Pancreas (tissue), 10 donors: ENCODE data around the gene CD59. TPM values are rescaled to one million over a fixed set of nuclear protein-coding genes. Genes with fewer than 3 reads are reported as not detected.

ENCODE experiments used
- ATAC-seq, 4 donors: fragments of 200-7000 bp; cut with Tn5 transposase; one replicate each; pipeline versions ENCODE4 v1.8.0 to v1.9.1; 2020; ENCODE audit warnings: mild to moderate bottlenecking in 4 of 4, moderate library complexity in 4 of 4
- DNase-seq, 6 donors: peaks; one replicate each; pipeline ENCODE4 v3.0.0-alpha.2; 2020
- FAIRE-seq: peaks from 2 replicates; lab custom pipeline; 2012; peaks lifted over from hg19 to GRCh38; lab: Jason Lieb, UNC
- H3K27ac ChIP-seq, 4 donors: fragments of 200-600 bp; sonication (generic); 1 replicate in 3 of 4; 2 replicates in 1 of 4; pipeline versions ENCODE4 v1.5.0 to v1.8.0; 2020
- H3K27me3 ChIP-seq, 4 donors: fragments of 200-600 bp; one replicate each; pipeline ENCODE4 v1.8.0; 2021
- H3K36me3 ChIP-seq, 3 donors: fragments of 200-600 bp; sonication (generic) in 1 of 3; one replicate each; pipeline versions ENCODE4 v1.5.0 to v1.8.0; 2020 to 2021
- H3K4me1 ChIP-seq, 3 donors: fragments of 200-600 bp; one replicate each; pipeline ENCODE4 v1.8.0; 2021
- H3K4me3 ChIP-seq, 4 donors: fragments of 200-600 bp; sonication (generic) in 2 of 4; one replicate each; pipeline versions ENCODE4 v1.5.0 to v1.8.0; 2020 to 2021
- H3K9me3 ChIP-seq, 4 donors: fragments of 200-600 bp; one replicate each; pipeline ENCODE4 v1.8.0; 2021
- WGBS, 2 donors: extraction: QIAGEN DNeasy Blood & Tissue Kit; methylation state at CpG; one replicate each; pipeline ENCODE4 v1.1.7; 2013; 5-methylcytosine and 5-hydroxymethylcytosine counted together
- intact Hi-C, 3 donors: fragments of 100-400 bp; cut with DNase I; formaldehyde crosslinking; loops; one replicate each; pipeline versions ENCODE4 v1.11.1 to v1.14.2; 2022
- polyA plus RNA-seq, 2 donors: library from polyadenylated mRNA; stranded (reverse); fragments of 200-250 nt; gene quantifications; one replicate each; pipeline ENCODE4 v1.2.3, GENCODE V29; 2013
- total RNA-seq, 6 donors: library from RNA; stranded (reverse); fragmentation: NEBNext Ultra II Directional in 4 of 6; extraction: Animal tissue kit (Norgen Biotek cat#: 25700) in 4 of 6; gene quantifications; one replicate each; pipeline versions ENCODE4 v1.2.1 to v1.2.4, GENCODE V29; 2021 to 2023
- TF ChIP-seq, protein P1 (sequence below), 4 donors: fragments of 200-600 bp; sonication (generic) in 3 of 4; IDR thresholded peaks; one replicate each; pipeline versions ENCODE4 v1.5.0 to v1.8.0; 2021; ENCODE audit warnings: antibody characterized with exemption in 4 of 4
- donor health status: healthy with polysubstance abuse.
- donor health status: DM: no; HTN: no; CAD: no; lungs with moderate emphysema.
- donor health status: DM: no; HTN: no; CAD: no.
- donor health status: control.
- donor health status: control.
- donor health status: Bipolar disorder and iron deficiency.
- donor health status: DM: yes; HTN: yes; CAD: no.
- donor health status: DM: no; HTN: no; CAD: no.
- donor health status: DM: no; HTN: no; CAD: no.
- donor health status: DM: yes; HTN: yes; CAD: no.

CD59 gene
- total and polyA plus RNA-seq, 8 donors, result 44.4 to 495 (median 170) TPM

DNA sequence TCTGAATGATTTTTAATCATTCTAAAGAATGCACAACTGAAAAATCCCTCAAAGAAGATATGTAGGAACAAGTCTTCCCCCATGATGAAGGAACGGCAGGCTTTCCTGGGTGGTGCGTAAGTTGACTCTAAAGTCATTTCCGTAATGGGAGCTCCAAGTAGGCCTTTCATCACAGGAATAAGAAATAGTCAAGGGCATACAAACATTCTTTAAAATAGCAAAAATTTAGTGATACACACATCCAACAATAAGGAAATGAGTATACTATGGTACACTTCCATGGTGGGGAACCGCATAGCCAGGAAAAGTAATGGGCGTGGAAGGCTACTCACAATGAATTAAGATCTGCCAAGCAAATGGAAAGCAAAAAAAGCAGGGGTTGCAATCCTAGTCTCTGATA lies 10.7 kb downstream of the CD59 start:
- H3K4me1 ChIP-seq, result peaks cover 0 to 25% (median 5%) of the 10 kb centered on the region in 3 donors
- H3K4me3 ChIP-seq, result no peak overlapping the region
- ATAC-seq (no peak), FAIRE-seq (no peak), DNase-seq (no peak)
- H3K27ac ChIP-seq, result no peak overlapping the region
- TF ChIP-seq, protein P1, sequence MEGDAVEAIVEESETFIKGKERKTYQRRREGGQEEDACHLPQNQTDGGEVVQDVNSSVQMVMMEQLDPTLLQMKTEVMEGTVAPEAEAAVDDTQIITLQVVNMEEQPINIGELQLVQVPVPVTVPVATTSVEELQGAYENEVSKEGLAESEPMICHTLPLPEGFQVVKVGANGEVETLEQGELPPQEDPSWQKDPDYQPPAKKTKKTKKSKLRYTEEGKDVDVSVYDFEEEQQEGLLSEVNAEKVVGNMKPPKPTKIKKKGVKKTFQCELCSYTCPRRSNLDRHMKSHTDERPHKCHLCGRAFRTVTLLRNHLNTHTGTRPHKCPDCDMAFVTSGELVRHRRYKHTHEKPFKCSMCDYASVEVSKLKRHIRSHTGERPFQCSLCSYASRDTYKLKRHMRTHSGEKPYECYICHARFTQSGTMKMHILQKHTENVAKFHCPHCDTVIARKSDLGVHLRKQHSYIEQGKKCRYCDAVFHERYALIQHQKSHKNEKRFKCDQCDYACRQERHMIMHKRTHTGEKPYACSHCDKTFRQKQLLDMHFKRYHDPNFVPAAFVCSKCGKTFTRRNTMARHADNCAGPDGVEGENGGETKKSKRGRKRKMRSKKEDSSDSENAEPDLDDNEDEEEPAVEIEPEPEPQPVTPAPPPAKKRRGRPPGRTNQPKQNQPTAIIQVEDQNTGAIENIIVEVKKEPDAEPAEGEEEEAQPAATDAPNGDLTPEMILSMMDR (IDR thresholded peaks at IDR 0.05), result no peak
- no peaks in the 10 kb centered on the region for H3K27me3 ChIP-seq
- H3K9me3 ChIP-seq, result no peaks in the 10 kb centered on the region
- H3K36me3 ChIP-seq, result no peaks in the 10 kb centered on the region
- intact Hi-C loops, result no loop called here
- WGBS, 2 donors, result 69 to 82% methylated on average over 5 of the region's 5 CpGs

DNA sequence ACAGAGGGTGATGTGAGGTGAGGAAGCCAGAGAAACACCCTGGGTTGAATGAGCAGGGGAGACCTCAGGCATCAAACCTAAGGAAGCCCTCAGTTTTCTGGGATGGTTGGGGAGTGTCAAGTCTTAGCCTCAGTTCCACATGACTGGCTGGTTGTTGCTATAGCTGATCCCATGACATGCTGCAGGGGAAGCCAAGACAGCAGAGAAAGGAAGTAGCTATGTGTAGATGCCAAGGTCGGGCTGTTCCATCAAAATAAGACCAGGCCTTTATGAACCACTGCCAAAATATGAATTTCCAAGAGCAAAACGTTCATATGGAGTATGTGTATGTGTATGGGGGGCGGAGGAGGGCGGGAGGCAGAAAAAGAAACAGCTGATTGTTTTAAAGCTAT lies 11.6 kb downstream of the CD59 start:
- H3K27ac ChIP-seq, result peak overlapping the region in 2 of 4 donors; percentile 47 to 68
- H3K9me3 ChIP-seq, result no peaks in the 10 kb centered on the region
- ATAC-seq, result peak; percentile 31 to 78 (median 66)
- peaks cover 0 to 8% (median 5%) of the 10 kb centered on the region in 3 donors for H3K36me3 ChIP-seq
- intact Hi-C loops, result no loop called here
- TF ChIP-seq, protein P1 (IDR thresholded peaks at IDR 0.05), result no peak
- H3K27me3 ChIP-seq, result no peaks in the 10 kb centered on the region
- no peak for FAIRE-seq
- 48 to 53% methylated on average over 4 of the region's 4 CpGs for WGBS, 2 donors
- no peak for DNase-seq
- H3K4me3 ChIP-seq, result no peak overlapping the region
- H3K4me1 ChIP-seq, result peaks cover 0 to 25% (median 5%) of the 10 kb centered on the region in 3 donors

DNA sequence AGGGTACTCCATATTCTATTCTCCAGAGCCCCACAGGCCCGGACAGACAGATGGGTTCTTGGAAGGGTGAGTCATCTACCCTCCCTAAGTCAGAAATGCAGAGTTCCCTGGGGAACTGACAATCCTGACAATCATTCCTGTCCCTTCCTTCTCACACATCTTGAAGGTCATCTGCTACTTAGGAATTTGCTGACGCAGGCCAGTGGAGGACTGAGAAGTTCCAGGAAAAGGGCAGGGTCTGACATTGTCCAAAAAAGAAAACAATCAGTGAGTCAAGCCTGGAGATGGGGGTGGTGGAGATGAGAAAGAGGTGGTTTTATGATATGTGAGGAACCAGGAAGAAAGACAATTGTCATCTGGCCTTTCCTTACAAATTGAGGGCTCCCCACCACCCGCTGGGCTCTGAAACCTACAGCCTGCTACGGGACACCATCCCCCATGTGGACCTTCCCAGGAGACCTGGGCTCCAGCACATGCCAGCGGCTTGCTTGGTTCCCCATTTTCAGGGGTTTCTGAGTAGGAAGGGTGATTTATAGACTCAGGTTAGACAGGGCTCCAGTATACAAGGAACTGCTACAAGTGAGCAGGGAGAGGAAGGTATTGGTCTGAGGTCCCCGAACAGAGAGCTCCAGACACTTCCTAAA lies 12.9 kb downstream of the CD59 start:
- Histone ChIP-seq H3K9me3 (no peaks in the 10 kb centered on the region), H3K27me3 (no peaks in the 10 kb centered on the region), H3K27ac (peak overlapping the region in 3 of 4 donors; percentile 22 to 68 (median 47)), H3K4me1 (peaks cover 0 to 25% (median 5%) of the 10 kb centered on the region in 3 donors), H3K4me3 (no peak overlapping the region), H3K36me3 (peaks cover 0 to 17% (median 7%) of the 10 kb centered on the region in 3 donors)
- FAIRE-seq, result no peak
- peak in 3 of 4 donors; percentile 29 to 48 (median 41) for ATAC-seq
- TF ChIP-seq, protein P1 (IDR thresholded peaks at IDR 0.05), result no peak
- DNase-seq, result no peak
- WGBS, 2 donors, result 80 to 85% methylated on average over 6 of the region's 6 CpGs
- intact Hi-C loops, result no loop called here

DNA sequence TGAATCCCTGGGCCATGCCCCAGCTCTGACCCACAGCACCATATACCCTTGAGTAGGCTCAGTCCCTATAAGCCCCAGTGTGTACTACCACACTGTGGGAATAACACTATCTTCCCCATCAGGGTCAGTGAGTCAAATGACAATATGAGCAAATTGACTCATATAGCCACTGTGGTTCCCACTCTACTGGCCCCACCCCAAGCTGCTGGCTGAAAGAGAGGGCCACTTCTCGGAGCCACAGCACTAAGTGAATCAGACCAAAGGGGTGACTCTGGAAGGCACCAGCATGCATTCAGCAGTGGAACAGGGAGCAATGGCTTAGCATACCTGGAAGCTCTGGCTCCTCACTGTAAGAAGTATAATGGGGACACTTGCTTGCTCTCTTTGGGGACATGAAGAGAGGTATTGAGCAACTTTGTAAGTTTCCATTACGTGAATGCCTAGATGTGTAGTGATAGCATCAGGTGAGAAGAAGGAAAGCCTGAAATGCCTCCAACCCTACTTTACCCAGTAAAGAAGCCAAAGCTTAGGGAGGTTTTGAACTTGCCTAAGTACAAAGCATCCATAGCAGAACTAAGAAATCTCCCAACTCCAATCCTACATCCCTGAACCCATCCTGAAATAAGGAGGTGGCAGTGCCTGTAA lies 13.5 kb downstream of the CD59 start:
- Histone ChIP-seq H3K27ac (peak overlapping the region; percentile 4 to 68 (median 24)), H3K36me3 (peaks cover 0 to 17% (median 7%) of the 10 kb centered on the region in 3 donors), H3K4me3 (no peak overlapping the region), H3K27me3 (no peaks in the 10 kb centered on the region), H3K4me1 (peaks cover 0 to 25% (median 5%) of the 10 kb centered on the region in 3 donors), H3K9me3 (no peaks in the 10 kb centered on the region)
- TF ChIP-seq, protein P1 (IDR thresholded peaks at IDR 0.05), result no peak
- FAIRE-seq, result no peak
- DNase-seq, result no peak
- 77 to 86% methylated on average over 2 of the region's 2 CpGs for WGBS, 2 donors
- intact Hi-C loops, result no loop called here
- peak in 3 of 4 donors; percentile 22 to 59 (median 32) for ATAC-seq
